Measurements from ENCODE around the gene RIMS3. TPM values are rescaled to one million over a fixed set of nuclear protein-coding genes. Genes with fewer than 3 reads are reported as not detected.
A peak's percentile ranks its signal among the peaks of the same experiment; 100 is the strongest.

RIMS3 gene
- total RNA-seq, 3 donors from 2014 or later = 0.42 to 0.78 (median 0.57) TPM

DNA sequence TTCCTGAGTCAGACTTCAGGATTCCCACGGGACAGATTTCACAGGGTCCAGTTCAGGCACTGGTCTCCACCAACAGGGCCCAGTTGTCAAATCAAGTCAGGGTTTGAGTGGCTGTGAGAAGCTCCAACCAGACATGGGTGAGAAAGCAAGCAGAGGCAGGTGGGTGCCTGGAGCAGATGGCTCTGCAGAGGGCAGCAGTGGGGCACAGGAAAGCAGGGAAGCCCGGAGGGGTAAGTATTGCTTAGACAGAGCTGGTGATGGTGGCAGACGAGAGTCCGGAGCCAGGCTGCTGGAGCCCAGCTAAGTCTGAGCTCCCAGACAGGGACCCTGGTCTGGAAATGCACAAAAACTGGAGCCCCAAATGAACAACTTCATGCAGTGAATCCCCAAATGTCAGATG lies 40.4 kb downstream of the RIMS3 start:
- no peak for ATAC-seq
- no peak for DNase-seq
- Mint-ChIP-seq H3K4me1 (ENCODE audit: low read depth) (peaks cover 11% of the 10 kb centered on the region), H3K27me3 (ENCODE audit: low read depth) (no peaks in the 10 kb centered on the region), H3K4me3 (no peak overlapping the region), H3K36me3 (ENCODE audit: insufficient read depth) (no peaks in the 10 kb centered on the region), H3K9me3 (no peaks in the 10 kb centered on the region)

GRCh38 chr1:40622936-40623629 lies 42.4 kb downstream of the RIMS3 start:
- no peaks in the 10 kb centered on the region for H3K36me3 Mint-ChIP-seq (ENCODE audit: insufficient read depth)
- peaks cover 3% of the 10 kb centered on the region for H3K4me1 Mint-ChIP-seq (ENCODE audit: low read depth)
- H3K4me3 Mint-ChIP-seq = no peak overlapping the region
- no peaks in the 10 kb centered on the region for H3K27me3 Mint-ChIP-seq (ENCODE audit: low read depth)
- no peaks in the 10 kb centered on the region for H3K9me3 Mint-ChIP-seq
- no peak for DNase-seq
- no peak for ATAC-seq

- Mint-ChIP-seq H3K4me1 (ENCODE audit: low read depth) (no peaks in the 10 kb centered on the region), H3K27me3 (ENCODE audit: low read depth) (peaks cover 2% of the 10 kb centered on the region), H3K9me3 (no peaks in the 10 kb centered on the region), H3K36me3 (ENCODE audit: insufficient read depth) (no peaks in the 10 kb centered on the region), H3K4me3 (no peak overlapping the region)
- DNase-seq (no peak), ATAC-seq (no peak)
Measured at GRCh38 chr1:40621821-40622450, 43.5 kb downstream of the RIMS3 start.

DNA sequence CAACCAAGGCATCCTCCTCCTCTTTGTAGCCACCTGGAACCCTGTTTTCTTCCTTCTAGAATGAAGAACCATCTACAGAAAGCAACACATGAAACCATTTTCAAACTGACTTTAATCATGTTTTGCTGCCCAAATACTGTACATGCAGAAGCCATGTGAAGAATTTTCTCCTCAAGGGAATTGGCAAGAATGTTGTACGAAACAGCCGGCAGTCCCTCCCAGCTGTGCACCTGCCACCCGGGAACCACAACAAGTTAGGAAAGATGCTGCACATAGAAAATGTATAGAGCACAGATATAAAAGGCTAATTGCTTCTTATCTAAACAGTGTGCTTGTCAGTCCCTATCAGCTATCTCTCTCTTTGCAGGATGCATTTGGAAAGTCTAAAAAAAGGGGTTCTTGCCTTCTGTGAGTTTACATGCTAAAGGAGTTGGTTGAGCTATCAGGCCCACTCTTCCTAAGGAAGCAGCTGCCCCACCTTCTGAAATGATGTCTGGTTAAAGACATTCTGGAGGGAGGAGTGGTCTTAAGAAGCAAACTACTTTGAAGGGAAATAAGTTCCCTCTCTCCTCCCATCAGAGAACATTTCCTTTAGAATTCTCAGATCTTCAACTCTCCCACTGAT lies 44.8 kb downstream of the RIMS3 start:
- H3K9me3 Mint-ChIP-seq = no peaks in the 10 kb centered on the region
- H3K36me3 Mint-ChIP-seq (ENCODE audit: insufficient read depth) = no peaks in the 10 kb centered on the region
- H3K27me3 Mint-ChIP-seq (ENCODE audit: low read depth) = peaks cover 2% of the 10 kb centered on the region
- ATAC-seq = no peak
- no peak overlapping the region for H3K4me3 Mint-ChIP-seq
- DNase-seq = no peak
- no peaks in the 10 kb centered on the region for H3K4me1 Mint-ChIP-seq (ENCODE audit: low read depth)

GRCh38 chr1:40620150-40620549 lies 45.3 kb downstream of the RIMS3 start:
- Mint-ChIP-seq H3K4me3 (no peak overlapping the region), H3K9me3 (no peaks in the 10 kb centered on the region), H3K4me1 (ENCODE audit: low read depth) (no peaks in the 10 kb centered on the region), H3K36me3 (ENCODE audit: insufficient read depth) (no peaks in the 10 kb centered on the region), H3K27me3 (ENCODE audit: low read depth) (peaks cover 2% of the 10 kb centered on the region)
- no peak for ATAC-seq
- DNase-seq = no peak

DNA sequence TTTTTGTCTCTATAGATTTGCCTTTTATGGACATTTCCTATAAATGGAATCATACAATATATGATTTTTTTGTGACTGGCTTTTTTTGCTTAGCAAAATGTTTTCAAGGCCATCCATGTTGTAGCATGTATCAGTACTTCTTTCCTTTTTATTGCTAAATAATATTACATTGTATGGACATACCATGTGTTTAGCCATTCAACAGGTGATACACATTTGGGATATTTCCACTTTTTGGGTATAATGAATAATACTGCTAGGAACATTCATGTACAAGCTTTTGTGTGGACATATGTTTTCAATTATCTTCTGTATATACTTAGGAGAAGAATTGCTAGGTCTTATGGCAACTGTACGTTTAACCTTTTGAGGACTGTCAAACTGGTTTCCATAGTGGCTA lies 47.4 kb downstream of the RIMS3 start:
- ATAC-seq = no peak
- H3K4me3 Mint-ChIP-seq = no peak overlapping the region

GRCh38 chr1:40612345-40612831 lies 53.1 kb downstream of the RIMS3 start:
- ATAC-seq (peak; percentile 90 to 91), DNase-seq (peak; percentile 65)
- no peaks in the 10 kb centered on the region for H3K9me3 Mint-ChIP-seq
- H3K4me3 Mint-ChIP-seq = no peak overlapping the region
- H3K4me1 Mint-ChIP-seq (ENCODE audit: low read depth) = no peaks in the 10 kb centered on the region
- peaks cover 3% of the 10 kb centered on the region for H3K27me3 Mint-ChIP-seq (ENCODE audit: low read depth)
- no peaks in the 10 kb centered on the region for H3K36me3 Mint-ChIP-seq (ENCODE audit: insufficient read depth)

More for the DNA sequence above, 47.4 kb downstream of the RIMS3 start:
- Mint-ChIP-seq H3K9me3 (no peaks in the 10 kb centered on the region), H3K36me3 (ENCODE audit: insufficient read depth) (no peaks in the 10 kb centered on the region), H3K4me1 (ENCODE audit: low read depth) (no peaks in the 10 kb centered on the region), H3K27me3 (ENCODE audit: low read depth) (peaks cover 2% of the 10 kb centered on the region)
- no peak for DNase-seq

- no peak overlapping the region for H3K4me3 Mint-ChIP-seq
- DNase-seq (no peak), ATAC-seq (no peak)
- H3K4me1 Mint-ChIP-seq (ENCODE audit: low read depth) = no peaks in the 10 kb centered on the region
- peaks cover 2% of the 10 kb centered on the region for H3K27me3 Mint-ChIP-seq (ENCODE audit: low read depth)
- no peaks in the 10 kb centered on the region for H3K9me3 Mint-ChIP-seq
- no peaks in the 10 kb centered on the region for H3K36me3 Mint-ChIP-seq (ENCODE audit: insufficient read depth)
Measured at GRCh38 chr1:40610156-40610555, 55.3 kb downstream of the RIMS3 start.

- ATAC-seq (peak in 1 of 2 donors; percentile 15), DNase-seq (no peak)
- Mint-ChIP-seq H3K4me1 (ENCODE audit: low read depth) (no peaks in the 10 kb centered on the region), H3K36me3 (ENCODE audit: insufficient read depth) (no peaks in the 10 kb centered on the region), H3K9me3 (no peaks in the 10 kb centered on the region), H3K27me3 (ENCODE audit: low read depth) (peaks cover 2% of the 10 kb centered on the region), H3K4me3 (no peak overlapping the region)
Measured at GRCh38 chr1:40607921-40608320, 57.6 kb downstream of the RIMS3 start.

GRCh38 chr1:40606978-40607377 lies 58.5 kb downstream of the RIMS3 start:
- ATAC-seq (no peak), DNase-seq (no peak)
- Mint-ChIP-seq H3K9me3 (no peaks in the 10 kb centered on the region), H3K4me3 (no peak overlapping the region), H3K4me1 (ENCODE audit: low read depth) (no peaks in the 10 kb centered on the region), H3K36me3 (ENCODE audit: insufficient read depth) (no peaks in the 10 kb centered on the region), H3K27me3 (ENCODE audit: low read depth) (peaks cover 4% of the 10 kb centered on the region)

- ATAC-seq (no peak), DNase-seq (no peak)
- Mint-ChIP-seq H3K4me1 (ENCODE audit: low read depth) (no peaks in the 10 kb centered on the region), H3K4me3 (no peak overlapping the region), H3K27me3 (ENCODE audit: low read depth) (peaks cover 5% of the 10 kb centered on the region), H3K9me3 (no peaks in the 10 kb centered on the region), H3K36me3 (ENCODE audit: insufficient read depth) (no peaks in the 10 kb centered on the region)
Measured at GRCh38 chr1:40606194-40606593, 59.3 kb downstream of the RIMS3 start.

- no peaks in the 10 kb centered on the region for H3K36me3 Mint-ChIP-seq (ENCODE audit: insufficient read depth)
- no peak overlapping the region for H3K4me3 Mint-ChIP-seq
- no peak for ATAC-seq
- DNase-seq = no peak
- H3K4me1 Mint-ChIP-seq (ENCODE audit: low read depth) = no peaks in the 10 kb centered on the region
- H3K9me3 Mint-ChIP-seq = no peaks in the 10 kb centered on the region
- H3K27me3 Mint-ChIP-seq (ENCODE audit: low read depth) = peaks cover 5% of the 10 kb centered on the region
Measured at GRCh38 chr1:40599926-40600325, 65.6 kb downstream of the RIMS3 start.

DNA sequence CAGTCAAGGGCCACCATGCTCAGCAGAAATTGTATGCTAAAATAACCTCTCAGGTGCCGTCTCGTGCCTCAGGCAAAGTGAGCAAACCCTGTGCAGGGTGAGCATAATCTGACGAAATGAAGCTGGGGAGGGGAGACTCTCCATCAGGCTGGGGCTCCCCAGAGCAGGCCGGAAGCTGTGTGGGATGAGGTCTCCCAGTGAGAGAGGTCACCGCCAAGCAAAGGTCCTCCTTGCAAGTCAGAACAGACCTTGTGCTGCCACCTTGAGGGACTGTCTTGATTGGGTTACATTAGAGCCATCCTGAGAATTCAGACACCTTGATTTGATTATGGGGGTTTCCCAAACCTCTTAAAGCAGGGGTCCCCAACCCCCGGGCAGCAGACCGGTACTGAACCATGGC lies 69.9 kb downstream of the RIMS3 start:
- no peaks in the 10 kb centered on the region for H3K36me3 Mint-ChIP-seq (ENCODE audit: insufficient read depth)
- DNase-seq = no peak
- peaks cover 4% of the 10 kb centered on the region for H3K27me3 Mint-ChIP-seq (ENCODE audit: low read depth)
- H3K4me1 Mint-ChIP-seq (ENCODE audit: low read depth) = no peaks in the 10 kb centered on the region
- no peak overlapping the region for H3K4me3 Mint-ChIP-seq
- ATAC-seq = no peak
- no peaks in the 10 kb centered on the region for H3K9me3 Mint-ChIP-seq

GRCh38 chr1:40594187-40594531 lies 71.3 kb downstream of the RIMS3 start:
- H3K4me3 Mint-ChIP-seq = no peak overlapping the region
- no peak for ATAC-seq

More at GRCh38 chr1:40594187-40594531, 71.3 kb downstream of the RIMS3 start:
- Mint-ChIP-seq H3K36me3 (ENCODE audit: insufficient read depth) (no peaks in the 10 kb centered on the region), H3K27me3 (ENCODE audit: low read depth) (peaks cover 4% of the 10 kb centered on the region), H3K9me3 (no peaks in the 10 kb centered on the region), H3K4me1 (ENCODE audit: low read depth) (no peaks in the 10 kb centered on the region)
- DNase-seq = no peak

All from activated T-cell treated with anti-CD3 and anti-CD28 coated beads, Interleukin-2, amount 50 U/mL, for 4 hours (primary cell).